Panc1 (cell line): ENCODE data around the gene CDK19.

Experiments used
- POLR2AphosphoS5 ChIP-seq: IDR thresholded peaks from 2 replicates; pipeline ENCODE4 v1.6.1; 2012; ENCODE audit warnings: mild to moderate bottlenecking, low read depth, low read length, moderate library complexity
- SIN3A ChIP-seq: IDR thresholded peaks from 2 replicates; pipeline ENCODE4 v1.6.1; 2012; ENCODE audit warnings: low read depth, mild to moderate bottlenecking, low read length, moderate library complexity, borderline replicate concordance; ENCODE audit not compliant: insufficient read depth
- TF ChIP-seq, protein P1 (sequence below): fragments of 450-650 bp; IDR thresholded peaks from 2 replicates; pipeline ENCODE4 v1.5.1; 2017; ENCODE audit warnings: mild to moderate bottlenecking

DNA sequence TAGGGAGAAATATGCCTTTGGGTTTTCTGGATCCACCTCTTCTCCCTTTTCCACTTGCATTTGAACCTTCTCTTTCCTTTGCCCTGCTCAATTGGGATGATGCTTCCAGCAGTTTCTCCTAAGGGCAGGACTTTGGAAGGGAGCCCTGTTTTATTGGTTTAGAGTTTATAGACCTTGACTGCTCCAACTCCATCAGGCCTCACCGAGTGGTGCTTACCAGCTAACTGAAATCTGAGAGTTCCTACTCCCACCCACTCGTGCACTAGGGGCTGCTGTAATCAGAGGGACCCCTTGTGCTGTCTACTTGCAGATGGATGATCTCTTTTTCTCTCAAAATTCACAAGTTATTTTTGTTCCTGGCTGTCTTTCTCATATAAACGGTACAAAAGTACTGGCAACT lies 217.5 kb downstream of the CDK19 start:
- TF ChIP-seq, protein P1, sequence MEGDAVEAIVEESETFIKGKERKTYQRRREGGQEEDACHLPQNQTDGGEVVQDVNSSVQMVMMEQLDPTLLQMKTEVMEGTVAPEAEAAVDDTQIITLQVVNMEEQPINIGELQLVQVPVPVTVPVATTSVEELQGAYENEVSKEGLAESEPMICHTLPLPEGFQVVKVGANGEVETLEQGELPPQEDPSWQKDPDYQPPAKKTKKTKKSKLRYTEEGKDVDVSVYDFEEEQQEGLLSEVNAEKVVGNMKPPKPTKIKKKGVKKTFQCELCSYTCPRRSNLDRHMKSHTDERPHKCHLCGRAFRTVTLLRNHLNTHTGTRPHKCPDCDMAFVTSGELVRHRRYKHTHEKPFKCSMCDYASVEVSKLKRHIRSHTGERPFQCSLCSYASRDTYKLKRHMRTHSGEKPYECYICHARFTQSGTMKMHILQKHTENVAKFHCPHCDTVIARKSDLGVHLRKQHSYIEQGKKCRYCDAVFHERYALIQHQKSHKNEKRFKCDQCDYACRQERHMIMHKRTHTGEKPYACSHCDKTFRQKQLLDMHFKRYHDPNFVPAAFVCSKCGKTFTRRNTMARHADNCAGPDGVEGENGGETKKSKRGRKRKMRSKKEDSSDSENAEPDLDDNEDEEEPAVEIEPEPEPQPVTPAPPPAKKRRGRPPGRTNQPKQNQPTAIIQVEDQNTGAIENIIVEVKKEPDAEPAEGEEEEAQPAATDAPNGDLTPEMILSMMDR, result no peak
- TF ChIP-seq POLR2AphosphoS5 (no peak), SIN3A (no peak)
